Activated naive CD8-positive, alpha-beta T cell treated with anti-CD3 and anti-CD28 coated beads, Interleukin-2, amount 50 U/mL, for 24 hours (primary cell): ENCODE results near the gene SEMA7A.

Experiments used
- ATAC-seq: fragments of 150-1000 bp; cut with Tn5 transposase; one replicate; pipeline ENCODE4 v1.10.0; 2021
- DNase-seq: peaks from one replicate; pipeline ENCODE4 v3.0.0; 2021
- H3K27ac Mint-ChIP-seq: one replicate; pipeline ENCODE4 v1.8.0; 2021; ENCODE audit warnings: mild to moderate bottlenecking, mixed read lengths
- H3K27me3 Mint-ChIP-seq: one replicate; pipeline ENCODE4 v1.8.0; 2021; ENCODE audit warnings: mixed read lengths
- H3K36me3 Mint-ChIP-seq: one replicate; pipeline ENCODE4 v1.8.0; 2021; ENCODE audit warnings: low read depth, mixed read lengths
- H3K4me1 Mint-ChIP-seq: one replicate; pipeline ENCODE4 v1.8.0; 2021; ENCODE audit warnings: mixed read lengths
- H3K4me3 Mint-ChIP-seq: one replicate; pipeline ENCODE4 v1.8.0; 2021; ENCODE audit warnings: mild to moderate bottlenecking, moderate library complexity, mixed read lengths
- H3K9me3 Mint-ChIP-seq: one replicate; pipeline ENCODE4 v1.8.0; 2021; ENCODE audit warnings: mixed read lengths

The SEMA7A gene

DNA sequence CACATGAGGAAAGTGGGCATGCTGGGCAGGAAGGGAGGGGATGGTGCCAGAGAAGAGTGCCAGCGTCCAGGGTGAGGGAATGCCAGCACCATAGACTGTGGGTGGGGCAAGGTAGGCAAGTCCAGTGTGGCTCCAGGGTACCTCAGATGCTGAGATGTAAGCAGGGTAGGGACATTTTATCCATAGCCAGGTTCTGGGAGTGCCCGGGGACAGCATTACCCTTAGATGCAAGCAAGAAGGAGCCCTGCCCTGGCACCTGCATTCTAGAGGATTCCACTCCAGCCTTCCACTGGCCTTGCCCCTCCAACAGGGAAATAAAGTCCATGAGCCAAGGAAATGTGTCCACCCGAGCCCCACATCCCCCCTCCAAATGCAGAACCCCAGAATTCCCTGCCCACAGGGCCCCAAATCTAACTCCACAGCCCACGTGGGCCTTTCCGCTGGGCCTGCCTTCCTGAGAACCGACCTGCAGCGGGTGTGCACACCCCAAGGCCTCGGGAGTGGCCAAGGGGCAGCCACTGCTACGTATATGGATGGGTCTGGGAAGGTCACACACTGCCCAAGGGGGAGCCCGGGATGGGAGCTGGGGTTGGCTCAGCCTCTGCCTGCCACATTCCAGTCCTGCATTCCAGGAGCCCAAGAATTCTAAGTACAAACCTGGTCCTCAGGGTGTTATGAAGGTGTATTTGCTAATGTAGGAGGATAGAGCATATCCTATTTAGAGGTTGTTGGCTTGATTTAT, 46.0 kb downstream of the SEMA7A start:
- no peak for ATAC-seq
- no peak for DNase-seq
- no peak overlapping the region for H3K4me3 Mint-ChIP-seq
- peak overlapping the region; percentile 31 for H3K27ac Mint-ChIP-seq
- H3K36me3 Mint-ChIP-seq, result peaks cover 7% of the 10 kb centered on the region
- H3K9me3 Mint-ChIP-seq, result no peaks in the 10 kb centered on the region
- H3K4me1 Mint-ChIP-seq, result peaks cover 90% of the 10 kb centered on the region
- H3K27me3 Mint-ChIP-seq, result no peaks in the 10 kb centered on the region

DNA sequence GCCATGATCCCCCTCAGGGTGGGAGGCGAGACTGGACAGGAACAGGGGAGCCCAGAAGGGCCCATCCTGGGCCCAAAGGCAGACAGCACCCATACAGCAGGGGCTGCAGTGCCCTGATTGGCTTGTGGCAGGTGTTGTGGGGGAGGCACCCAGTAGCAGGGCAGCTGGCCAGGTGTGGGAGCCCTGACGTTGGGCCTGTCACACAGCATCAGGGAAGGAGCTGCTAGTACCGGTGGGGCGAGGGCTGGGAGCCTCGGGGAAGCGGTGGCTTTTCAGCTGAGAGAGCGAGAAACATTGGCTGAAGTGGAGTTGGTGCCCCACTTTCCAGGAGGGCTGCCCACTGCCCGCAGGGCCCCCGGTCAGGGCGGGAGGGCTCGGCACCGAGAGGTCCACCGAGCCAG, 46.6 kb downstream of the SEMA7A start:
- Mint-ChIP-seq H3K9me3 (no peaks in the 10 kb centered on the region), H3K27me3 (no peaks in the 10 kb centered on the region), H3K36me3 (peaks cover 7% of the 10 kb centered on the region)

DNA sequence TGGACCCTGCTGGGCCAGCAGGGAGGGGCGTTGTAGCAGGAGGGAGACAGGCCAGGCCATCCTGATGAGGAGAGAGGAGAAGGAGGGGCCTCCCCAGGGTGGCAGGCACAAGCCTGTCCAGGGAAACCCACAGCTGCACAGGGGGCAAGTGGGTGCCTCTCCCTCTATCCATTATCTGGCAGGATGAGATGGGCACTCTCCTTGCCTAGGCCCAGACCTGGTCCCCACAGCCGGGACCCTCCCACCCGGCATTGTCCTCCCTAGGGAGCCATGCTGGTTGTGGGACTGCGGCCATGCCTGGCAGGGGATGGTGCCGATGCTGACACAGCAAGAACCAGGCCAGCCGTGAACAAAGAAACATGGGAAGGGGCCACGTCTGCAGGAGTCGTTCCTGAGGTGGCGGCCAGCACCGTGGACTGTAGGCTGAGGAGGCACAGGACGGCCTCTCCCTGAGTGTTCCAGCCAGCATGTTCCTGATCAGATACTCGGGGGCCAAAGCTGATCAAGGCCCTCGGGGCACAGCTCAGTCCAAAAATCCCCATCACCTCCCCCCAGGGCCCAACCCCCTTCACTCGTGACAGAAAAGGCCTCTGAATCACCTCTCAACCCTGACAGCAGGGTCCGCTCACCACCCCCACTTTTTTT, 47.1 kb downstream of the SEMA7A start:
- no peaks in the 10 kb centered on the region for H3K9me3 Mint-ChIP-seq
- ATAC-seq (no peak), DNase-seq (no peak)
- no peak overlapping the region for H3K4me3 Mint-ChIP-seq
- peaks cover 90% of the 10 kb centered on the region for H3K4me1 Mint-ChIP-seq
- H3K27ac Mint-ChIP-seq, result peak overlapping the region; percentile 72
- H3K36me3 Mint-ChIP-seq, result peaks cover 7% of the 10 kb centered on the region
- no peaks in the 10 kb centered on the region for H3K27me3 Mint-ChIP-seq

More for the DNA sequence above, 46.6 kb downstream of the SEMA7A start:
- no peak for ATAC-seq
- Mint-ChIP-seq H3K4me3 (no peak overlapping the region), H3K27ac (peak overlapping the region; percentile 37), H3K4me1 (peaks cover 90% of the 10 kb centered on the region)
- peak; percentile 20 for DNase-seq

DNA sequence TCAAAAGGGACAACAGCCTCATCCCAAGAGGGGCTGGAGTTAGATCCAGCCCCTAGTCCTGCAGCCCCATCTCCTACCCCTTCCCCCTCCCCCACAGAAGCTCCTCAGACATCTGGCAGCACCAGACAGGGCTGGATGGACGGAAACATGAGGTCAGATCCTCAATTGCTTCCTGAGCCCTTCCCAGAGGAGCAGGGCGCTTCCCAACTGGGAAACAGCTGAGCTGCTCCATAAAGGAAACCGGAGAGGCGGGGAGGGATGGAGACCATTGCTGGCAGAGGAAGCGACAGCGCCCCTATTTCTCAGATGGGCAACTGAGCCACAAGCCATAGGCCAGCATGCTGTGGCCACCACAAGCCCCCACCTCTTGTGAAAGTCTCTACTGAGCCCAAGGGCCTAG, 48.0 kb downstream of the SEMA7A start:
- Mint-ChIP-seq H3K27ac (peak overlapping the region; percentile 93), H3K4me3 (no peak overlapping the region), H3K4me1 (peaks cover 90% of the 10 kb centered on the region), H3K27me3 (no peaks in the 10 kb centered on the region), H3K9me3 (no peaks in the 10 kb centered on the region), H3K36me3 (peaks cover 5% of the 10 kb centered on the region)
- no peak for DNase-seq
- ATAC-seq, result no peak

DNA sequence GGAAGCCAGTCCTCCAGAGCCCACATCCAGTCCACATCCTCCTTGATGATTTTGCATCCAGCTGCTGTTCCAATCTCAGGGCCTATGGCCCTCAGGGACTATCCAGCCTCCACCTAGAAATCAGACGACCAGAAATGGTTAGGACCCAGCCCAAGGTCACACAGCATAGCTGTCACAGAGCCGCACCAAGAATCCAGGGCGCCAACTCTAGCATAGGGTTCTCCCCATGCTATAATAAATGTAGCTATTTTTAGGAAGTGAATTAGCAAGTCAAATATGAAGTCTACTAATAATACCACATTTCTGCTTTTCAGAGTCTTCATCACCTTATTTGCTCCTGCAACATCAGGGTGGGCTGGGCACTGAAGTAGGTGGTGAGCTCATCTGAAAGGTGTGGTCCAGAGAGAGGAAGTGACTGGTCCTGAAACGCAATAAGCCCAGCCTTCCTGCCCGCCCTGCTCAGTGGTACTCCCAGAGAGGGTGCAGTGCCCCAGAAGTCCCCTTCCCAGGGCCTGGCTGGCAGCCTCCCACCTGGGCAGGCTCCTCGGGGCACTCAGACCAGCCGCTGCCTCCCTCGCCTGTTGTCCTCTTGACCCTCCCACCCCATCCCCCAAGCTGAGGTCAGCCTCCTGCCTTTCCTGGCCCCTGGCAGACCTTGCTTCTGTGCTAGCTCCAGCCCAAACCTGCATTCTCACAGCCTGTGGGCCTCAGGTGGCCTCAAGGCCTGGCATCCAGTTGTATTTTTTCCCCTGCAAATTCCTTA, 48.7 kb downstream of the SEMA7A start:
- DNase-seq (peak; percentile 77), ATAC-seq (peak; percentile 74)
- H3K36me3 Mint-ChIP-seq, result no peaks in the 10 kb centered on the region
- H3K9me3 Mint-ChIP-seq, result no peaks in the 10 kb centered on the region
- peak overlapping the region; percentile 93 for H3K27ac Mint-ChIP-seq
- no peaks in the 10 kb centered on the region for H3K27me3 Mint-ChIP-seq
- peak overlapping the region; percentile 64 for H3K4me3 Mint-ChIP-seq
- H3K4me1 Mint-ChIP-seq, result peaks cover 90% of the 10 kb centered on the region

DNA sequence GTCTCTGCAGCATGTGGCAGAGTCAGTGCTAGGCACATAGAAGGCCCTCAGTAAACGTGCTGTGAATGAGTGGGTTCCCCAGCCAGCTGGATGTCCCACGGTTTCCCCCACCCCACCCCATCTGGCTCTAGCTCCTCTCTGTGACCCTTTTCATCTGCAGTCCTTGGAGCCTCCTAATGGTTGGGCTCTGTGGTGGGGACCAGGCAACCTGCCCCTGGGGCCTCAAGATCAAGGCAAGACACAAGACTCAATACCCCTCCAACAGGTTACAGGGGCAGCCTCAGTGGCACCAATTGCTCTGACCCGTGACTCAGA, 49.2 kb downstream of the SEMA7A start:
- DNase-seq, result peak; percentile 50
- peak overlapping the region; percentile 64 for H3K4me3 Mint-ChIP-seq
- H3K9me3 Mint-ChIP-seq, result no peaks in the 10 kb centered on the region
- H3K36me3 Mint-ChIP-seq, result no peaks in the 10 kb centered on the region
- ATAC-seq, result no peak
- peaks cover 92% of the 10 kb centered on the region for H3K4me1 Mint-ChIP-seq
- H3K27me3 Mint-ChIP-seq, result no peaks in the 10 kb centered on the region
- peak overlapping the region; percentile 93 for H3K27ac Mint-ChIP-seq

DNA sequence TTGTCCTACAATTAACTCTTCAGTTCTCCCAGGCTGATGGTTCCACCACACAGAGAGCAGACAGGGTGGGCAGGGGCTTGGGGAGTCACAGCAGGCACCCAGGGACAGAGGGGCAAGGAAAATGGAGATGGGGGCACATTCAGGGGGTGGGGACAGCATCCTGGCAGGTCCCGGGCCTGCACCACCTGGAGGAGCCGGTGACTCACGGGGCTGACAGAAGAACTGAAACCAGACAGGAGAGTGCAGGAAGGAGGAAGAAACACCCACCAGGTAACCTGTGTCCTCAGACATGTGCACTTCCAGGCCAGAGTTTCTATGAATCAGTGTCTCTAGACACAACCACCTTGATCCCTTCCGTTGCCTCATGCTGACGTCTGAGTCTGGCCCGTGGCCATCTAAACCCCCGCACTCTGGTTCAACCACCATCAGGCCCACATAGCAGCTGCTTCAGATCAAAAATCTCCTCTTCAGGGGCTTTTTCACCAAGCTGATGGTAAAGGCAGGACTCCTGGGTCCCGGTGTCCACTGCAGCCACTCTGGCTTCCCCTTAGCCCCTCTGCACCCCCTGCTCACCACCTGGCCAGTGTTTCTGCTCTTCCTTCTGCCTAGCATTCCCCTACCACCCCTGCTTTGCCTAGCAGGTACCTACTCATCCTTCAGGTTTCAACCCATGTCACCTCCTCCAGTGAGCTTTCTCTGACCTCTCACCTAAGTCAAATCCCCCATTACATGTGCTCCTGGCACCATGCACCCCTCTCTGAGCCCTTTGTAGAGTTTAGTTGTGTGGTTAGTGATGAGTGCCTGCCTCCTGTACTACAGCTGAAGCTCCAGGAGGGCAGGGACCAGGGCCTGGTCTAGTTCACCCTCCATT, 49.8 kb downstream of the SEMA7A start:
- peak; percentile 70 for ATAC-seq
- H3K27me3 Mint-ChIP-seq, result no peaks in the 10 kb centered on the region
- H3K9me3 Mint-ChIP-seq, result no peaks in the 10 kb centered on the region
- no peaks in the 10 kb centered on the region for H3K36me3 Mint-ChIP-seq
- peak overlapping the region; percentile 93 for H3K27ac Mint-ChIP-seq
- peak; percentile 89 for DNase-seq
- H3K4me1 Mint-ChIP-seq, result peaks cover 93% of the 10 kb centered on the region
- H3K4me3 Mint-ChIP-seq, result peak overlapping the region; percentile 64

DNA sequence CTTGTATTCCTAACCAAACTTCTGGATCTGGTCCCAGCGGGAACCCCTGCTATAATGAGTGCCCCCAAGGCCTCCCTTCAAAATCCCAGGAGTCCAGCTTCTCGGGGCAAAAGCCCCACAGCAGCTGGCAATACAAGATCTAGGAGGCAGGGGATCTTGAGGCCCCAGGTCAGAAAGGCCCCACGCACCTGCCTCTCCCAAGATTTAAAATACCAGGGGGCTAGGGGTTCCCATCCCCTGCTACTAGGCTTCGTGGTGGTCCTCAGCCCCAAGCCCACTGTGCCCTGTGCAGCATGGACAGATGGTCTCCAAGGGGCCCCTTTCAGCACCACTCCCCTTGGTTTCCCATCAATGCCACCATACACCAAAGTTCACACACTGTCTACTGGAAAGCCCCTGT, 50.5 kb downstream of the SEMA7A start:
- peak overlapping the region; percentile 93 for H3K27ac Mint-ChIP-seq
- no peaks in the 10 kb centered on the region for H3K36me3 Mint-ChIP-seq
- peak overlapping the region; percentile 64 for H3K4me3 Mint-ChIP-seq
- ATAC-seq (no peak), DNase-seq (no peak)
- H3K4me1 Mint-ChIP-seq, result peaks cover 96% of the 10 kb centered on the region
- no peaks in the 10 kb centered on the region for H3K27me3 Mint-ChIP-seq
- H3K9me3 Mint-ChIP-seq, result no peaks in the 10 kb centered on the region

DNA sequence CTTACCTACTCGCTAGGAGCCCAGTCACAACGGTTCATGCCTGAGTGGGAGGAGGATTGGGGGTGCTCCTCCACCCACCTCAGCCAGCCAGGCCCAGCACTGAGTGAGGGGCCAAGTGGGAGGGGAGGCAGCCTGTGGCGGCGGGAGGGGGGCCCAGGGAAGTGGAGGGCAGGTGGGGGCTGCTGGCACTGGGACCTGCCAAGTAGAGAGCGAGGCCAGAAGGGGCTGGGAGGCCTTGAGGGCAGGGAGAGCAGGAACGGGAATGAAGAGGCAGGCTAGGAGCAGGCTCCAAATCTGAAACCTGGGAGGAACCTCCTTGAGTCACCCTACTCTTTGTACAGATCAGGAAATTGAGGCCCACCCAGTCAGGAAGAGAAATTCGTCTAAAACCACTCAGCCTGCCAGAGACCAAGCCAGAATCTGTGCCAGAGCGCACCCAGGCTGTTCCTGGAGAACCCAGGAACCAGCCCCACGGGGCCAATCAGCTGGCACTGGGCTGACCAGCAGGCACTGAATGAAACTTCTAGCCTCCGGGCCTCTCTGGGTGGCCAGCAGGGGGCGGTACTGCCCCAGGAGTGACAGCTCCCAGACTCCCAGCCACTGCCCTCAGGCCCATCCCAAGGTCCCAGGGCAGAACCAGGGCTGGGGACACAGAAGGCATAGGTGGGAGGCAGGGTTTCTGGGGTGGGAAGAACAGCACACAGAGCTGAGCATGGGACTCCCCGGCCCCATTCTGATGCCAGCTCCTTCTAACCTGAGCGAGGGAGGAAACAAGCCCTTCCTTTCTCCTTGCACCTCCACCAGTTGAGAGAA, 51.5 kb downstream of the SEMA7A start:
- no peaks in the 10 kb centered on the region for H3K9me3 Mint-ChIP-seq
- no peak overlapping the region for H3K4me3 Mint-ChIP-seq
- DNase-seq (peak; percentile 90), ATAC-seq (peak; percentile 5)
- no peaks in the 10 kb centered on the region for H3K36me3 Mint-ChIP-seq
- peak overlapping the region; percentile 93 for H3K27ac Mint-ChIP-seq
- H3K4me1 Mint-ChIP-seq, result peaks cover 99% of the 10 kb centered on the region
- H3K27me3 Mint-ChIP-seq, result no peaks in the 10 kb centered on the region

DNA sequence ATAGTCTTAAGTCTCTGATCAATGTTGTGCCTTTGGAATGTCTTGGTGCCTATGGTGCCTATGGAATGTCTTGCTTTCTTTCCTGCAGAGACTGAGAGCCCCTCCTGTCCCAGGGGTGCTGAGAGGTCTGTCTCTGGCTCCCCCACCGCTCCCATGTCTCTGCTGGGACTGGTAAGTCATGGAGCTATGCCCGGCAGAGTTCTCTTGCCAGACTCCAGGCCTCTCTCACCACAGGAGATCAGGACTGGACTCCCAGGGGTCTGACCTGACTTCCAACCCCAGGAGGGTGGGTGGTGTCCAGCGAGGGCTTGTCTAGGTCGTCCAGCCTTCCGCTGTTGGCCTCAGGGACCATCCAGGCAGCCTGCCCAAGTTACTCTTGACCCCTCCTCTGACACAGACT, 52.3 kb downstream of the SEMA7A start:
- DNase-seq (no peak), ATAC-seq (no peak)
- Mint-ChIP-seq H3K27me3 (no peaks in the 10 kb centered on the region), H3K4me3 (no peak overlapping the region), H3K4me1 (peaks cover 99% of the 10 kb centered on the region), H3K9me3 (no peaks in the 10 kb centered on the region), H3K36me3 (no peaks in the 10 kb centered on the region), H3K27ac (peak overlapping the region; percentile 93)

DNA sequence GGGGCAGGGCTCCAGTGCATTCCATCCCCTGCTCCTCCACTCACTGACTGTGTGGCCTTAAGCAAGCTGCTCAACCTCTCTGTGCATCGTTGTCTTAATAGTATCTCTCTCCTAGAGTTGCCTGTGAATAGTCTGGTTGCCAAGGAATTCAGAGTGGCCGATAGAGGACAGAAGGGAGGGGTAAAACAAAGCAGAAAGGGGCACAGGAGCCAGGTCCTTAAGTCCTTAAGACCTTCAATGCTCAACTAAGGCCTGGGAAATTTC, 52.6 kb downstream of the SEMA7A start:
- Mint-ChIP-seq H3K36me3 (no peaks in the 10 kb centered on the region), H3K4me1 (peaks cover 99% of the 10 kb centered on the region), H3K27ac (peak overlapping the region; percentile 93)

DNA sequence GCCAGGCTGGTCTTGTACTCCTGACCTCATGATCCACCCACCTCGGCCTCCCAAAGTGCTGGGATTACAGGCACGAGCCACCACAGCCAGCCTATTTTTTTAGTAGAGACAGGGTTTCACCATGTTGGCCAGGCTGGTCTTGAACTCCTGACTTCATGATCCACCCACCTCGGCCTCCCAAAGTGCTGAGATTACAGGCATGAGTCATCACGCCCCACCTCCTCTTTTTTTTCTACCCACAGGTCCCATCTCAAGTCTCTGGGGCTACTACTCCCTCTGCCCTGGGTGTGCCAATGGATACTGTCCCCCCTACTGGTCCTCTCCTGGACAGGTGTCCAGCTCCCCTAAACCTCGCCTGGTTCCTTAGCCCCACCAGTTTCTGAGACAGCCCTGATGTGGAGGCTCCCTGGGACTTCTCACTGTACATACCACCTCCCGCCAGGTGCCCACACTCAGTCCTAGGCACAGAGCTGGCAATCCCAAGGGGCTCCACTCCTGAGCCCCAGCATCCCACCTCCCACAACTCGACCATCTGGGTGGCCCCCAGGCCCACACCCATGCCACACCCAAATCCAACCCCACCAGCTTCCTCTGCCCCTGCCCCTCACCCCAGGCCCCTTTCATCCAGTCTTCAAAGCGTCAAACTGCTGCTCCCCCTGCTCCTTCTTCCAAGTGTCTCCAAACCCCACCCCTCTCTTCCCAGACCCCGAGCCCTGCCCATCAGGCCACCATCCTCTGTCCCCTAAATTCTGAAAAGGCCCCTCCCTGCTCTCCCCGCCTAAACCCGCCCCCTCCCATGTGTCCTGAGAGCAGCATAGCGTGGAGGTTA, 53.2 kb downstream of the SEMA7A start:
- Mint-ChIP-seq H3K4me1 (peaks cover 99% of the 10 kb centered on the region), H3K27me3 (no peaks in the 10 kb centered on the region), H3K9me3 (no peaks in the 10 kb centered on the region), H3K4me3 (no peak overlapping the region), H3K27ac (peak overlapping the region; percentile 81), H3K36me3 (no peaks in the 10 kb centered on the region)
- DNase-seq (no peak), ATAC-seq (no peak)

More for the DNA sequence above, 52.6 kb downstream of the SEMA7A start:
- H3K4me3 Mint-ChIP-seq, result no peak overlapping the region
- ATAC-seq, result no peak
- no peaks in the 10 kb centered on the region for H3K9me3 Mint-ChIP-seq
- H3K27me3 Mint-ChIP-seq, result no peaks in the 10 kb centered on the region
- DNase-seq, result no peak

DNA sequence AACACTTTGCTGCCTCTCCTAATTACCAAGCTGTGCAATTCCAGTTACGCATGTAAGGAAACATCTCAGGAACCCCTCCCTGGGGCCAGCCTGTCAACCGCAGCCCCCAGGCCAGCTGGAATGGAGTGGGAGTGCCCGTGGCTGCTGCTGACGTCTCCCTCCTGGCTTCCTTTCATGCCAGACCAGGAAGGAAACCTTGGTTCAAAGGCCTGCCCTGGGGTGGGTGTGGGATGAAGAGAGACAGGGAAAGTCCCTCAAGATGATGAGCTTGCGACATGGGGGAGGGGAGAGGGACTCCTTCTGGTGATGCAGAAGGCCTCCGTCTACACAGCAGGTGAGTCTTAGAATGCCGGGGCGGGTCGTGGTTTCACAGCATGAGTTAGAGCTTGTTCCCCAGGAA, 54.9 kb downstream of the SEMA7A start:
- Mint-ChIP-seq H3K4me3 (peak overlapping the region; percentile 31), H3K4me1 (peaks cover 95% of the 10 kb centered on the region), H3K36me3 (no peaks in the 10 kb centered on the region), H3K9me3 (no peaks in the 10 kb centered on the region), H3K27ac (peak overlapping the region; percentile 82), H3K27me3 (no peaks in the 10 kb centered on the region)
- DNase-seq (peak; percentile 81), ATAC-seq (peak; percentile 25)
